ENCODE measurements around the gene BAIAP2L1.

The BAIAP2L1 gene

GRCh38 chr7:98294798-98295382, 106.0 kb downstream of the BAIAP2L1 start:
- DNase-seq (ENCODE audit: extremely low read depth, low read depth), result no peak
- TF ChIP-seq CTCF (IDR thresholded peaks at IDR 0.05; ENCODE audit: low read depth, low read length), result peak; percentile 66

- DNase-seq (ENCODE audit: extremely low read depth, low read depth), result no peak
- TF ChIP-seq CTCF (IDR thresholded peaks at IDR 0.05; ENCODE audit: low read depth, low read length), result no peak
Observed at GRCh38 chr7:98294326-98294725, 106.6 kb downstream of the BAIAP2L1 start.

- no peak for TF ChIP-seq CTCF (IDR thresholded peaks at IDR 0.05; ENCODE audit: low read depth, low read length)
- DNase-seq (ENCODE audit: extremely low read depth, low read depth), result no peak
Observed at GRCh38 chr7:98293746-98294145, 107.1 kb downstream of the BAIAP2L1 start.

GRCh38 chr7:98293265-98293664, 107.6 kb downstream of the BAIAP2L1 start:
- no peak for TF ChIP-seq CTCF (IDR thresholded peaks at IDR 0.05; ENCODE audit: low read depth, low read length)
- no peak for DNase-seq (ENCODE audit: extremely low read depth, low read depth)

GRCh38 chr7:98291717-98292116, 109.2 kb downstream of the BAIAP2L1 start:
- peak; percentile 3; the same call in 1 of the 2 replicates for TF ChIP-seq CTCF (IDR thresholded peaks at IDR 0.05; ENCODE audit: low read depth, low read length)
- DNase-seq (ENCODE audit: extremely low read depth, low read depth), result no peak

- DNase-seq (ENCODE audit: extremely low read depth, low read depth), result no peak
- no peak for TF ChIP-seq CTCF (IDR thresholded peaks at IDR 0.05; ENCODE audit: low read depth, low read length)
Observed at GRCh38 chr7:98289333-98289875, 111.5 kb downstream of the BAIAP2L1 start.

GRCh38 chr7:98288064-98288823, 112.6 kb downstream of the BAIAP2L1 start:
- no peak for TF ChIP-seq CTCF (IDR thresholded peaks at IDR 0.05; ENCODE audit: low read depth, low read length)

More at GRCh38 chr7:98288064-98288823, 112.6 kb downstream of the BAIAP2L1 start:
- DNase-seq (ENCODE audit: extremely low read depth, low read depth), result no peak

All from AG09319 (cell line).